Stimulated activated naive CD8-positive, alpha-beta T cell treated with anti-CD3 and anti-CD28 coated beads, Interleukin-15, amount 100 ng/mL, for 72 hours (primary cell): Measurements from ENCODE around the gene SPNS3.
A peak's percentile ranks its signal among the peaks of the same experiment; 100 is the strongest.

Experiments
- ATAC-seq: fragments of 150-1000 bp; cut with Tn5 transposase; 2 replicates; pipeline ENCODE4 v1.10.0; 2021; ENCODE audit warnings: mild to moderate bottlenecking, moderate library complexity
- DNase-seq, 2 donors: peaks; one replicate each; pipeline ENCODE4 v3.0.0; 2021 to 2022
- H3K27ac Mint-ChIP-seq, 2 donors: one replicate each; pipeline ENCODE4 v1.8.0; 2022; ENCODE audit warnings: mild to moderate bottlenecking in 2 of 2, mixed read lengths in 2 of 2, moderate library complexity in 2 of 2
- H3K27me3 Mint-ChIP-seq: one replicate; pipeline ENCODE4 v1.8.0; 2022; ENCODE audit warnings: mixed read lengths
- H3K4me1 Mint-ChIP-seq: one replicate; pipeline ENCODE4 v1.8.0; 2022; ENCODE audit warnings: mild to moderate bottlenecking, mixed read lengths
- H3K4me3 Mint-ChIP-seq, 2 donors: one replicate each; pipeline ENCODE4 v1.8.0; 2022; ENCODE audit warnings: mild to moderate bottlenecking in 2 of 2, mixed read lengths in 2 of 2, moderate library complexity in 1 of 2
- H3K9me3 Mint-ChIP-seq, 2 donors: one replicate each; pipeline ENCODE4 v1.8.0; 2022; ENCODE audit warnings: mixed read lengths in 2 of 2

The SPNS3 gene

GRCh38 chr17:4444782-4445473 is 11.2 kb downstream of the SPNS3 start:
- no peaks in the 10 kb centered on the region for H3K27me3 Mint-ChIP-seq
- no peaks in the 10 kb centered on the region for H3K9me3 Mint-ChIP-seq
- no peaks in the 10 kb centered on the region for H3K4me1 Mint-ChIP-seq
- DNase-seq (no peak), ATAC-seq (no peak)
- H3K4me3 Mint-ChIP-seq = no peak overlapping the region
- H3K27ac Mint-ChIP-seq = no peak overlapping the region

DNA sequence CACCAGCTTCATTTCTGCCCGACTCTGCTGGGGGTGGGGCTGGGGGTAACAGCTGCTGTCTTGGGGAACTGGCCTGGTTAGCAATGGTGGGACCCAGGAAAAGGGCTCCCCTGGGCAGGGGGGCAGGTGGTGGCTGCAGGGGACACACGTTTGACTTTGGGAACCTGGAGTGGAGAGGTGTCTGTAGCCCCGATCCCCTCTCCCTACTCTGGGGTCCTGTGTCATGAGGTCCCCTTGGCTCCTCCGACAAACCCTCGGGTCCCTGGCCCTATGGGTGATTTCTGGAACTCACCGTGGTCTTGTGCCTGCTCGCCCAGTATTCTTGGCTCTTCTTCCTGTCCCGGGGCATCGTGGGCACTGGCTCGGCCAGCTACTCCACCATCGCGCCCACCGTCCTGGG is 12.0 kb downstream of the SPNS3 start:
- ATAC-seq (no peak), DNase-seq (no peak)
- Mint-ChIP-seq H3K4me3 (no peak overlapping the region), H3K27ac (peak overlapping the region in 1 of 2 donors; percentile 82), H3K27me3 (no peaks in the 10 kb centered on the region), H3K4me1 (no peaks in the 10 kb centered on the region), H3K9me3 (no peaks in the 10 kb centered on the region)

DNA sequence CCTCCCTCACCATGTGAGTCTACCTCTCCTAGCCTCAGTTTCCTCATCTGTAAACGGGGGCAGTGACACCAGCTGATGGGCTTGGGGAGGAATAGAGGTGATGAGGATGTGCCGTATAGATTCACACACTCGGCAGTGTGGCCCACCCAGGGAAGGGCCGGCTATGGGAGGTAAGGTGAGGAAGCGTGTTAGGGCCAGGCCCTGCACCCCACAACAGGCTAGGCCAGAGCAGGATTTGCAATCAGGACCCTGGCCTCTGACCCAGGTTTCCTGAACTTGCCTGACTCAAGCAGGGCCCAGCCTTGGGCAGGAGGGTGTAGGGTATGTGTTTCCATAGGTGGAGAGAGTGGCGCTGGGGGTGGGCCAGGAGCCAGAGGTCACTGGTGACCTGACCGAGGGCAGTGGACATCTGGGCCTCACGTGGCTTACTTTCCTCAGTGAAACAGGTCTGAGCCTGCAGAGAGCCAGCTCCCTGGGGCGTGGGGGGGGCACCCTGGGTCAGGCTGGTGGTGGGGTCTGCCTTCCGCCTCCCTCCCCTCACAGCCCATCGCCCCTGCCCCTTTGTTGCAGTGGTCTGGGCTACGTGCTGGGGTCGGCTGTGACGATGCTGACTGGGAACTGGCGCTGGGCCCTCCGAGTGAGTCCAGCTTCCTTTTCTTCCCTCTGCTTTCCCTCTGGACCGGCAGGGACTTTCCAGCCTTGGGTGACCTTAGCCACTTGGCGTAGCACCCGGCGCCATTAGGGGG is 12.8 kb downstream of the SPNS3 start:
- Mint-ChIP-seq H3K27me3 (no peaks in the 10 kb centered on the region), H3K4me3 (no peak overlapping the region), H3K9me3 (no peaks in the 10 kb centered on the region), H3K27ac (peak overlapping the region in 1 of 2 donors; percentile 82), H3K4me1 (no peaks in the 10 kb centered on the region)
- ATAC-seq (no peak), DNase-seq (no peak)

GRCh38 chr17:4448197-4448980 is 14.6 kb downstream of the SPNS3 start:
- Mint-ChIP-seq H3K4me3 (no peak overlapping the region), H3K4me1 (no peaks in the 10 kb centered on the region), H3K27me3 (no peaks in the 10 kb centered on the region), H3K27ac (no peak overlapping the region), H3K9me3 (no peaks in the 10 kb centered on the region)
- ATAC-seq = no peak
- DNase-seq = no peak

DNA sequence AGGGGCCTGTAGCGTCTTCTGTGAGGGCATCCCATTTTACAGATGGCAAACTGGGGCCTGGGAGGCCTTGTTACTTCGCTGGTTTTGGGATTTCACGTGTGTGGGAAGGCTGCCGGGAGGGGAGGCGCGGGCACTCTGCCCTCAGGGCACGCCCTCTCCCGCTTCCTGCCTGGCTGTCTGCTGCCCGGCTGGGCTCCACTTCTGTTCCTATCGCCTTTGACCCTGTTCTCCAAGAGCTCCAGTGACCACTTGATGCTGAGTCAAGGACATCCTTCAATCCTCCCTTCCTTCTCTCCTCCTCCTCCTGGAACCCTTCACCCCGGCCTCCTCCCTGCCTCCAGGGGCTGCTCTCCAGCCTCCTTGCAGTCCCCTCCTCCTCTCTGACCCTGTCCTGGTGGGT is 16.0 kb downstream of the SPNS3 start:
- no peaks in the 10 kb centered on the region for H3K4me1 Mint-ChIP-seq
- H3K4me3 Mint-ChIP-seq = no peak overlapping the region
- DNase-seq (no peak), ATAC-seq (no peak)
- H3K27ac Mint-ChIP-seq = peak overlapping the region in 1 of 2 donors; percentile 34
- no peaks in the 10 kb centered on the region for H3K9me3 Mint-ChIP-seq
- H3K27me3 Mint-ChIP-seq = no peaks in the 10 kb centered on the region

- Mint-ChIP-seq H3K4me1 (no peaks in the 10 kb centered on the region), H3K4me3 (no peak overlapping the region)
- DNase-seq = no peak
Measured at GRCh38 chr17:4450710-4451316, 17.1 kb downstream of the SPNS3 start.

GRCh38 chr17:4453812-4454591 is 20.3 kb downstream of the SPNS3 start:
- H3K9me3 Mint-ChIP-seq = peaks cover 0 to 5% of the 10 kb centered on the region in 2 donors
- no peak for ATAC-seq
- no peak overlapping the region for H3K27ac Mint-ChIP-seq
- no peaks in the 10 kb centered on the region for H3K27me3 Mint-ChIP-seq
- DNase-seq = no peak
- H3K4me1 Mint-ChIP-seq = no peaks in the 10 kb centered on the region
- H3K4me3 Mint-ChIP-seq = no peak overlapping the region

More at GRCh38 chr17:4450710-4451316, 17.1 kb downstream of the SPNS3 start:
- ATAC-seq = no peak
- Mint-ChIP-seq H3K27me3 (no peaks in the 10 kb centered on the region), H3K9me3 (no peaks in the 10 kb centered on the region), H3K27ac (no peak overlapping the region)

DNA sequence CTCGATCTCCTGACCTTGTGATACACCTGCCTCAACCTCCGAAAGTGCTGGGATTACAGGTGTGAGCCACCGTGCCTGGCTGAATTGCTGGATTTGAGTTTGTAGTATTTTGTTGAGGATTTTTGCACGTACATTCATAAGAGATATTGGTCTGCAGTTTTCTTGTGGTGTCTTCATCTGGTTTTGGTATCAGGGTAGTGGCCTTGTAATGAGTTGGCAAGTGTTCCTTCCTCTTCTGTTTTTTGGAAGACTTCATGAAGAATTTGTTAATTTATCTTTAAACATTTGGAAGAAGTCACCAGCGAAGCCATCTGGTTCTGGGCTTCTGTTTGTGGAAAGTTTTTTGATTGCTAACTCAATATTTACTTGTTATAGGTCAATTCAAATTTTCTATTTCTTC is 26.9 kb downstream of the SPNS3 start:
- Mint-ChIP-seq H3K9me3 (peaks cover 15 to 18% of the 10 kb centered on the region in 2 donors), H3K27me3 (no peaks in the 10 kb centered on the region), H3K4me3 (no peak overlapping the region), H3K4me1 (no peaks in the 10 kb centered on the region), H3K27ac (no peak overlapping the region)
- ATAC-seq (no peak), DNase-seq (no peak)

GRCh38 chr17:4463818-4464476 is 30.2 kb downstream of the SPNS3 start:
- Mint-ChIP-seq H3K27me3 (no peaks in the 10 kb centered on the region), H3K4me3 (no peak overlapping the region), H3K9me3 (peaks cover 14 to 15% of the 10 kb centered on the region in 2 donors), H3K4me1 (no peaks in the 10 kb centered on the region), H3K27ac (no peak overlapping the region)
- ATAC-seq = no peak
- DNase-seq = no peak

DNA sequence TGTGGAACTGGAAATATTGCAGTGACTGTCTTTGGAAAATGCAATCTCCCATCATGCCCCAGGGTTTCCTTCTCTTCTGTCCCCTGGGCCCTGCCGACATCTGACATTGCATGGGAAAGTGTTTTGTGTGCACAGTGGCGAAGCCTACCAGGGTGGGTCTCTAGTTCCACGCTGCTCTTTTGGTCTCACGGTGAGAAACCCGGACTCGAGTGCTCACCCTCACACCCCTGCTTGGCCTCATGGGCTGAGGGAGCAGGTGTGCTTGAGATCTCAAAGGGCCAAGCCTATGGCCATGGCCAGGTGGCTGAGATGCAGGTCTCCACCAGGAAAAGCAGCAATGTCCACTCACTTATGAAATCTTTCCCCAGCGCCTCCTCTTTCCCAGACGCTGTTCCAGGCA is 32.0 kb downstream of the SPNS3 start:
- ATAC-seq = no peak
- H3K9me3 Mint-ChIP-seq = peaks cover 6 to 7% of the 10 kb centered on the region in 2 donors
- no peak overlapping the region for H3K27ac Mint-ChIP-seq
- H3K4me1 Mint-ChIP-seq = no peaks in the 10 kb centered on the region
- no peak for DNase-seq
- H3K27me3 Mint-ChIP-seq = no peaks in the 10 kb centered on the region
- H3K4me3 Mint-ChIP-seq = no peak overlapping the region

- H3K27me3 Mint-ChIP-seq = no peaks in the 10 kb centered on the region
- H3K4me1 Mint-ChIP-seq = no peaks in the 10 kb centered on the region
- H3K27ac Mint-ChIP-seq = no peak overlapping the region
- H3K9me3 Mint-ChIP-seq = no peaks in the 10 kb centered on the region
- ATAC-seq (no peak), DNase-seq (no peak)
- no peak overlapping the region for H3K4me3 Mint-ChIP-seq
Measured at GRCh38 chr17:4467287-4467686, 33.5 kb downstream of the SPNS3 start.

GRCh38 chr17:4469552-4469951 is 35.8 kb downstream of the SPNS3 start:
- Mint-ChIP-seq H3K27ac (no peak overlapping the region), H3K4me1 (no peaks in the 10 kb centered on the region), H3K9me3 (no peaks in the 10 kb centered on the region), H3K27me3 (no peaks in the 10 kb centered on the region), H3K4me3 (no peak overlapping the region)
- no peak for DNase-seq
- no peak for ATAC-seq

- DNase-seq = no peak
- no peak overlapping the region for H3K4me3 Mint-ChIP-seq
- H3K4me1 Mint-ChIP-seq = peaks cover 13% of the 10 kb centered on the region
- peak overlapping the region in 1 of 2 donors; percentile 49 for H3K27ac Mint-ChIP-seq
- no peak for ATAC-seq
- no peaks in the 10 kb centered on the region for H3K27me3 Mint-ChIP-seq
- no peaks in the 10 kb centered on the region for H3K9me3 Mint-ChIP-seq
Measured at GRCh38 chr17:4472286-4472685, 38.5 kb downstream of the SPNS3 start.

- ATAC-seq (no peak), DNase-seq (no peak)
- Mint-ChIP-seq H3K9me3 (no peaks in the 10 kb centered on the region), H3K4me1 (peaks cover 21% of the 10 kb centered on the region), H3K4me3 (no peak overlapping the region), H3K27me3 (no peaks in the 10 kb centered on the region), H3K27ac (no peak overlapping the region)
Measured at GRCh38 chr17:4474093-4474492, 40.4 kb downstream of the SPNS3 start.
